Activated CD8-positive, alpha-beta memory T cell treated with anti-CD3 and anti-CD28 coated beads for 36 hours (primary cell): ENCODE data around the gene PAX8. TPM values are rescaled to one million over a fixed set of nuclear protein-coding genes. Genes with fewer than 3 reads are reported as not detected.

Experiments
- CTCF ChIA-PET: fragments of 350-600 bp; sonication (Branson Sonifier 250); formaldehyde crosslinking; loops from one replicate; lab custom pipeline; 2021; ENCODE audit warnings: antibody characterized with exemption; lab: Charles Lee
- POLR2A ChIA-PET: fragments of 350-600 bp; sonication (Branson Sonifier 250); formaldehyde crosslinking; loops from one replicate; lab custom pipeline; 2021; ENCODE audit warnings: antibody characterized with exemption; lab: Charles Lee
- total RNA-seq, 2 experiments: library from RNA; stranded (reverse); gene quantifications; one replicate each; pipeline ENCODE4 v1.2.3, GENCODE V29; 2021

Gene PAX8
- total RNA-seq, 2 experiments from 2014 or later = 2.1 to 2.5 TPM

GRCh38 chr2:113273981-113274380 is 4.7 kb downstream of the PAX8 start:
- ChIA-PET POLR2A (no interaction called here), CTCF (interaction anchor here (0.6 to 1.1 kb wide), 2 partner anchors 19 to 23 kb away, joined by 3 read pairs; no protein-coding TSS in a partner anchor)

- ChIA-PET POLR2A (no interaction called here), CTCF (interaction anchor here (0.6 to 1.1 kb wide), 2 partner anchors 19 to 24 kb away, joined by 3 read pairs; no protein-coding TSS in a partner anchor)
These were observed 5.6 kb downstream of the PAX8 start for GRCh38 chr2:113273027-113273551.

GRCh38 chr2:113272477-113272876 is 6.2 kb downstream of the PAX8 start:
- POLR2A ChIA-PET = no interaction called here
- CTCF ChIA-PET = no interaction called here

- ChIA-PET POLR2A (no interaction called here), CTCF (no interaction called here)
These were observed 9.9 kb downstream of the PAX8 start for GRCh38 chr2:113268621-113269360.

- ChIA-PET CTCF (interaction anchor here (1.5 kb wide), 1 partner anchor 124 kb away, joined by 5 read pairs; no protein-coding TSS in a partner anchor), POLR2A (no interaction called here)
These were observed 12.3 kb downstream of the PAX8 start for GRCh38 chr2:113266431-113266830.

- CTCF ChIA-PET = interaction anchor here (1.5 kb wide), 1 partner anchor 126 kb away, joined by 5 read pairs; no protein-coding TSS in a partner anchor
- POLR2A ChIA-PET = no interaction called here
These were observed 13.9 kb downstream of the PAX8 start for GRCh38 chr2:113264713-113265403.

GRCh38 chr2:113263546-113263945 is 15.2 kb downstream of the PAX8 start:
- ChIA-PET CTCF (no interaction called here), POLR2A (no interaction called here)

GRCh38 chr2:113260991-113261390 is 17.7 kb downstream of the PAX8 start:
- POLR2A ChIA-PET = no interaction called here
- CTCF ChIA-PET = no interaction called here

- ChIA-PET POLR2A (no interaction called here), CTCF (interaction anchor here (1.6 kb wide), 1 partner anchor 10 kb away, joined by 6 read pairs; no protein-coding TSS in a partner anchor)
These were observed 20.1 kb downstream of the PAX8 start for GRCh38 chr2:113258471-113259147.

- CTCF ChIA-PET = interaction anchor here (1.1 to 1.6 kb wide), 2 partner anchors 9 to 113 kb away, joined by 4 to 6 read pairs; no protein-coding TSS in a partner anchor
- POLR2A ChIA-PET = no interaction called here
These were observed 21.0 kb downstream of the PAX8 start for GRCh38 chr2:113257516-113258264.

GRCh38 chr2:113255140-113256070 is 23.3 kb downstream of the PAX8 start:
- ChIA-PET CTCF (interaction anchor here (0.6 to 1.3 kb wide), 4 partner anchors 9 to 126 kb away, joined by 3 read pairs; no protein-coding TSS in a partner anchor), POLR2A (interaction anchor here (0.6 to 0.8 kb wide), 2 partner anchors 18 to 483 kb away, joined by 3 to 5 read pairs; no protein-coding TSS in a partner anchor)

- POLR2A ChIA-PET = no interaction called here
These were observed 25.3 kb downstream of the PAX8 start for GRCh38 chr2:113253453-113253852.

GRCh38 chr2:113252047-113252590 is 26.6 kb downstream of the PAX8 start:
- ChIA-PET POLR2A (interaction anchor here (0.8 kb wide), 1 partner anchor 118 kb away, joined by 3 read pairs; no protein-coding TSS in a partner anchor), CTCF (interaction anchor here (1.2 to 1.8 kb wide), 2 partner anchors 120 to 138 kb away, joined by 3 to 4 read pairs; no protein-coding TSS in a partner anchor)

More at GRCh38 chr2:113253453-113253852, 25.3 kb downstream of the PAX8 start:
- CTCF ChIA-PET = no interaction called here

- POLR2A ChIA-PET = interaction anchor here (1.0 kb wide), 1 partner anchor 77 kb away, joined by 3 read pairs; the partner anchor contains the start of gene PSD4
- CTCF ChIA-PET = interaction anchor here (0.9 to 1.8 kb wide), 3 partner anchors 52 to 139 kb away, joined by 3 to 4 read pairs (median 3); no protein-coding TSS in a partner anchor
These were observed 27.6 kb downstream of the PAX8 start for GRCh38 chr2:113251118-113251517.

GRCh38 chr2:113248997-113249770 is 29.5 kb downstream of the PAX8 start:
- ChIA-PET POLR2A (interaction anchor here (0.7 kb wide), 1 partner anchor 28 kb away, joined by 6 read pairs; no protein-coding TSS in a partner anchor), CTCF (interaction anchor here (0.7 to 2.9 kb wide), 21 partner anchors 9 to 616 kb away, joined by 3 to 13 read pairs (median 4); no protein-coding TSS in a partner anchor)

- CTCF ChIA-PET = interaction anchor here (0.7 to 1.3 kb wide), 4 partner anchors 10 to 170 kb away, joined by 3 to 6 read pairs (median 3); no protein-coding TSS in a partner anchor
- POLR2A ChIA-PET = no interaction called here
These were observed 32.1 kb downstream of the PAX8 start for GRCh38 chr2:113246606-113247005.
